ENCODE data around the gene GPS1.

The GPS1 gene

DNA sequence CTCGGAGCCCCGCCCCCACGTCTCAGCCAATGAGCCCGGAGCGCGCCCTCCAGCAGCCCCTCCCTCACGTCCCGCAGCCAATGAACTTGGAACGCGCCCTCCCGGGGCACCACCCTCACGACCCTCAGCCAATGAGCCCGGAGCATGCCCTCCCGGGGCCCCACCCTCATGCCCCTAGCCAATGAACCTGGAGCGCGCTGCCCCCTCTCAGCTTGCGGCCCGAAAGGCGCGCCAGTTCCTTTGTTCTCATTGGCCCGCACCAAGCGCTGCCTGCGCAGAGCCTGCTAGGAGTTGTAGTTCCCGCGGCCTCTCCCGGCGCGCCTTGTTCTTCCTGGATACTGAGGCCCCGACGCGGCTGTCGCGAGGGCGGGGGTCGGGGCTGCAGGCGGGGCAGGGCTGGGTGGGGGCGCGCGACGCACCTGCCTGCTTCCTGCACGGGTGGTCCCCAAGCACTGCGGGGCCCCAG, 28.7 kb upstream of the GPS1 start, which contains the start of gene LRRC45:
Gene LRRC45, plus strand, starts transcription at position 325 of the 466 bp plus-strand sequence. CDS start 339 bp downstream, outside the sequence.
- H2AFZ ChIP-seq (ENCODE audit: low read depth, low read length): peak within 1 kb of the TSS; percentile 67; the same call in 1 of the 2 replicates

DNA sequence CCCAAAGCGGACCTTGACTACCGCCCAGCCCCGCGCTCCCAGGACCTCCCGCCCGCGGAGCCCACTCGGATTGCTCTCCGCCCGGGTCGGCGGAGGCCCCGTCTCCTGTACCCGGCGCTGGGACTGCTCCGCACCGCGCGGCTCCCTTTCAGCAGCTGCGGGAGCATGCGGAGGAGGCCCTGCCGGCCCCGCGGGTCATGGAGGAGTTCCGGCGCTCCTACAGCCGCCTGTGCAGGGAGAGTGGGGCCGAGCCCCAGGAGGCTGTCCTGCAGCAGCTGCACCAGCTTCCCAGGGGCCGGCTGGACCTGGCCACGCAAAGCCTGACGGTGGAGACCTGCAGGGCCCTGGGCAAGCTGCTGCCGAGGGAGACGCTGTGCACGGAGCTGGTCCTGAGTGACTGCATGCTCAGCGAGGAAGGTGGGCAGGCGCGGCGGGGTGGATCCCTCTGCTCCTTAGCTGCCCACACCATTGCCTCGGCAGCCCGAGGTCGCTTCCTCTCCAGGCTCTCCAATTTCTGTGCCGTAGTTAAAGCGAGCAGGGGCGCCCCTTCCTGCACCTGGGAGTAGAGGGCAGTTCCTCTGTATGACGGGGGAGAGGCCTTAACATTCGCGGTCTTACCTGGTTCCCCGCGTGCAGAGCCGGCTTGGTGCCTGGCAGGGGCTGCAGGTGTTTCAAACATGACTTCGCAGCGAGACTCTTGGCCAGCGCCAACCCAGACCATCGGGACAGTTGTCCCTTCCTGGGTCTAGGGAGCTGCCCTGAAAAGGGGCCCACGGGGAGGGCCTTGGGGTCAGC, 28.1 kb upstream of the GPS1 start:
- Histone ChIP-seq H2AFZ (ENCODE audit: low read depth, low read length) (peak overlapping the region; percentile 3; the same call in 1 of the 2 replicates), H4K20me1 (ENCODE audit: insufficient read depth, low read length) (peaks cover 13% of the 10 kb centered on the region), H3K79me2 (ENCODE audit: low read length) (peaks cover 15% of the 10 kb centered on the region), H3K9ac (ENCODE audit: low read length) (peak overlapping the region; percentile 65), H3K4me3 (ENCODE audit: low read length) (peak overlapping the region; percentile 88), H3K4me1 (ENCODE audit: low read length) (peaks cover 35% of the 10 kb centered on the region), H3K4me2 (ENCODE audit: low read length) (peak overlapping the region; percentile 97), H3K9me3 (ENCODE audit: insufficient read depth, low read length) (no peaks in the 10 kb centered on the region), H3K27ac (ENCODE audit: low read length) (no peak overlapping the region), H3K27me3 (ENCODE audit: low read depth, low read length) (no peaks in the 10 kb centered on the region), H3K36me3 (replicated peaks; ENCODE audit: low read depth, low read length) (no peaks in the 10 kb centered on the region)
- TF ChIP-seq EZH2phosphoT487 (IDR thresholded peaks at IDR 0.05; ENCODE audit: low read depth): no peak
- TF ChIP-seq, protein P1, sequence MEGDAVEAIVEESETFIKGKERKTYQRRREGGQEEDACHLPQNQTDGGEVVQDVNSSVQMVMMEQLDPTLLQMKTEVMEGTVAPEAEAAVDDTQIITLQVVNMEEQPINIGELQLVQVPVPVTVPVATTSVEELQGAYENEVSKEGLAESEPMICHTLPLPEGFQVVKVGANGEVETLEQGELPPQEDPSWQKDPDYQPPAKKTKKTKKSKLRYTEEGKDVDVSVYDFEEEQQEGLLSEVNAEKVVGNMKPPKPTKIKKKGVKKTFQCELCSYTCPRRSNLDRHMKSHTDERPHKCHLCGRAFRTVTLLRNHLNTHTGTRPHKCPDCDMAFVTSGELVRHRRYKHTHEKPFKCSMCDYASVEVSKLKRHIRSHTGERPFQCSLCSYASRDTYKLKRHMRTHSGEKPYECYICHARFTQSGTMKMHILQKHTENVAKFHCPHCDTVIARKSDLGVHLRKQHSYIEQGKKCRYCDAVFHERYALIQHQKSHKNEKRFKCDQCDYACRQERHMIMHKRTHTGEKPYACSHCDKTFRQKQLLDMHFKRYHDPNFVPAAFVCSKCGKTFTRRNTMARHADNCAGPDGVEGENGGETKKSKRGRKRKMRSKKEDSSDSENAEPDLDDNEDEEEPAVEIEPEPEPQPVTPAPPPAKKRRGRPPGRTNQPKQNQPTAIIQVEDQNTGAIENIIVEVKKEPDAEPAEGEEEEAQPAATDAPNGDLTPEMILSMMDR (IDR thresholded peaks at IDR 0.05; ENCODE audit: low read depth, low read length): no peak

More for the DNA sequence above, 28.7 kb upstream of the GPS1 start, which contains the start of gene LRRC45:
- Histone ChIP-seq H3K4me3 (ENCODE audit: low read length) (peak within 1 kb of the TSS; percentile 100), H3K9me3 (ENCODE audit: insufficient read depth, low read length) (no peaks in the 10 kb centered on the region), H3K36me3 (replicated peaks; ENCODE audit: low read depth, low read length) (no peaks in the 10 kb centered on the region), H3K4me1 (ENCODE audit: low read length) (peaks cover 29% of the 10 kb centered on the region), H3K27me3 (ENCODE audit: low read depth, low read length) (no peaks in the 10 kb centered on the region), H3K27ac (ENCODE audit: low read length) (peak within 1 kb of the TSS; percentile 45), H3K4me2 (ENCODE audit: low read length) (peak within 1 kb of the TSS; percentile 99), H3K9ac (ENCODE audit: low read length) (peak within 1 kb of the TSS; percentile 97), H3K79me2 (ENCODE audit: low read length) (peaks cover 15% of the 10 kb centered on the region), H4K20me1 (ENCODE audit: insufficient read depth, low read length) (peaks cover 13% of the 10 kb centered on the region)
- no peak for TF ChIP-seq EZH2phosphoT487 (IDR thresholded peaks at IDR 0.05; ENCODE audit: low read depth)
- TF ChIP-seq, protein P1 (IDR thresholded peaks at IDR 0.05; ENCODE audit: low read depth, low read length): no peak

DNA sequence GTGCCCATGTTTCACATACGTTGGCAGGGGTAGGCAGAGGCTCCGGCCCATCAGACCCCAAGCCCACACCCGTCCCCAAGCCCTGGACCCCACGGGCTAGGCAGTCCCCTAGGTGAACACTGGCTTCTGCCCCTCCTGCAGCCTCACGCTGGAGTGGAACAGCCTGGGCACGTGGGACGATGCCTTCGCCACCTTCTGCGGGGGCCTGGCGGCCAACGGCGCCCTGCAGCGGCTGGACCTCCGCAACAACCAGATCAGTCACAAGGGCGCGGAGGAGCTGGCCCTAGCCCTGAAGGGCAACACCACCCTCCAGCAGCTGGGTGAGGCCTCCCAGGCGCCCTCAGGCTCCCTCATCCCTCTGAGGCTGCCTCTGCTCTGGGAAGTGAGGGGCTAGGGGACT, 26.8 kb upstream of the GPS1 start:
- H3K4me1 ChIP-seq (ENCODE audit: low read length): peaks cover 39% of the 10 kb centered on the region
- peaks cover 13% of the 10 kb centered on the region for H4K20me1 ChIP-seq (ENCODE audit: insufficient read depth, low read length)
- H2AFZ ChIP-seq (ENCODE audit: low read depth, low read length): no peak overlapping the region
- no peak overlapping the region for H3K27ac ChIP-seq (ENCODE audit: low read length)
- no peak overlapping the region for H3K4me3 ChIP-seq (ENCODE audit: low read length)
- H3K27me3 ChIP-seq (ENCODE audit: low read depth, low read length): no peaks in the 10 kb centered on the region
- H3K4me2 ChIP-seq (ENCODE audit: low read length): no peak overlapping the region
- H3K36me3 ChIP-seq (replicated peaks; ENCODE audit: low read depth, low read length): no peaks in the 10 kb centered on the region
- no peak overlapping the region for H3K9ac ChIP-seq (ENCODE audit: low read length)
- H3K9me3 ChIP-seq (ENCODE audit: insufficient read depth, low read length): no peaks in the 10 kb centered on the region
- TF ChIP-seq EZH2phosphoT487 (IDR thresholded peaks at IDR 0.05; ENCODE audit: low read depth): no peak
- TF ChIP-seq, protein P1 (IDR thresholded peaks at IDR 0.05; ENCODE audit: low read depth, low read length): no peak
- H3K79me2 ChIP-seq (ENCODE audit: low read length): peaks cover 15% of the 10 kb centered on the region

DNA sequence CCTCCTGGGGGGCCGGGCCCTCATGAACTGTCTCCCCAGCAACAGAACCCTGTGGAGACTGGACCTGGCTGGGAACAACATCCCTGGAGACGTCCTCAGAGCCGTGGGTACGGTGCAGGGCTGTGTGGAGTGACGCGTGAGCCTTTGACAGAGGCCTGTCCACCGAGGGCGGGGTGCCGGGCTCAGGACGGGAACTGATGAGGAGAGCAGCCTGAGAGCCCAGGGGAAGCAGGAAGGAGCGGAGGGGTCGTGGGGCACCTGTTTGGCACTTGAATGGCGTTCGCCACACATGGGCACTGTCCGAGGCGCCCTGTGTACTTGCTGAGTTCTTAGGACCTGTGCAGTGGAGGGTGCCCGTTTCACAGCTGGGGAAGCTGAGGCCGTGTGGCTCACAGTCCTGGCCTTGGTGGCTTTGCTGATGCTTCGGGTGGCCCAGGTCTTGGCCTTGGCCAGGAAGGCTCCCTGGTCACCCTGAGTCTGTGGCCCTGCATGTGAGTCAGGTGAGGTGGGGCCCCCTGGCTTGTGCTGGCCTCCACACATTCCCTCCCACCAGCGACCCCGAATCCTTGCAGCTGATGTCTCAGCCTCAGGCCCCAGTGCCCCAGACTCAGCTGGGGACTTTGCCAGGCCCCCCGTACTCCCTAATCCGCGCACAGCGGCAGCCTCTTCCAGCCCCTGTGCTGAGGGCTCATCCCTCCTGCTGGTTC, 26.1 kb upstream of the GPS1 start:
- no peak overlapping the region for H2AFZ ChIP-seq (ENCODE audit: low read depth, low read length)
- H4K20me1 ChIP-seq (ENCODE audit: insufficient read depth, low read length): peaks cover 9% of the 10 kb centered on the region
- H3K36me3 ChIP-seq (replicated peaks; ENCODE audit: low read depth, low read length): no peaks in the 10 kb centered on the region
- peaks cover 39% of the 10 kb centered on the region for H3K4me1 ChIP-seq (ENCODE audit: low read length)
- TF ChIP-seq, protein P1 (IDR thresholded peaks at IDR 0.05; ENCODE audit: low read depth, low read length): no peak
- TF ChIP-seq EZH2phosphoT487 (IDR thresholded peaks at IDR 0.05; ENCODE audit: low read depth): no peak
- no peaks in the 10 kb centered on the region for H3K27me3 ChIP-seq (ENCODE audit: low read depth, low read length)
- H3K4me2 ChIP-seq (ENCODE audit: low read length): no peak overlapping the region
- H3K9me3 ChIP-seq (ENCODE audit: insufficient read depth, low read length): no peaks in the 10 kb centered on the region
- no peak overlapping the region for H3K4me3 ChIP-seq (ENCODE audit: low read length)
- no peak overlapping the region for H3K27ac ChIP-seq (ENCODE audit: low read length)
- peaks cover 15% of the 10 kb centered on the region for H3K79me2 ChIP-seq (ENCODE audit: low read length)
- no peak overlapping the region for H3K9ac ChIP-seq (ENCODE audit: low read length)
